ENCODE results near the gene FGL2.
"Not testable (repeated sequence)": the region's sequence is repeated elsewhere in the genome, so short reads cannot be mapped to it uniquely, and the experiment has no call there.

Gene FGL2

GRCh38 chr7:77244222-77244934 lies 44.8 kb upstream of the FGL2 start:
- DNase-seq (ENCODE audit: extremely low read depth, low read depth), result no peak
- H3K4me3 ChIP-seq (replicated peaks; ENCODE audit: low read depth, low read length), result no peak overlapping the region
- TF ChIP-seq, protein P1, sequence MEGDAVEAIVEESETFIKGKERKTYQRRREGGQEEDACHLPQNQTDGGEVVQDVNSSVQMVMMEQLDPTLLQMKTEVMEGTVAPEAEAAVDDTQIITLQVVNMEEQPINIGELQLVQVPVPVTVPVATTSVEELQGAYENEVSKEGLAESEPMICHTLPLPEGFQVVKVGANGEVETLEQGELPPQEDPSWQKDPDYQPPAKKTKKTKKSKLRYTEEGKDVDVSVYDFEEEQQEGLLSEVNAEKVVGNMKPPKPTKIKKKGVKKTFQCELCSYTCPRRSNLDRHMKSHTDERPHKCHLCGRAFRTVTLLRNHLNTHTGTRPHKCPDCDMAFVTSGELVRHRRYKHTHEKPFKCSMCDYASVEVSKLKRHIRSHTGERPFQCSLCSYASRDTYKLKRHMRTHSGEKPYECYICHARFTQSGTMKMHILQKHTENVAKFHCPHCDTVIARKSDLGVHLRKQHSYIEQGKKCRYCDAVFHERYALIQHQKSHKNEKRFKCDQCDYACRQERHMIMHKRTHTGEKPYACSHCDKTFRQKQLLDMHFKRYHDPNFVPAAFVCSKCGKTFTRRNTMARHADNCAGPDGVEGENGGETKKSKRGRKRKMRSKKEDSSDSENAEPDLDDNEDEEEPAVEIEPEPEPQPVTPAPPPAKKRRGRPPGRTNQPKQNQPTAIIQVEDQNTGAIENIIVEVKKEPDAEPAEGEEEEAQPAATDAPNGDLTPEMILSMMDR (IDR thresholded peaks at IDR 0.05; ENCODE audit: low read depth, low read length, missing control alignments), result no peak

GRCh38 chr7:77242554-77242953 lies 42.9 kb upstream of the FGL2 start:
- TF ChIP-seq, protein P1 (IDR thresholded peaks at IDR 0.05; ENCODE audit: low read depth, low read length, missing control alignments), result no peak
- DNase-seq (ENCODE audit: extremely low read depth, low read depth), result no peak
- no peak overlapping the region for H3K4me3 ChIP-seq (replicated peaks; ENCODE audit: low read depth, low read length)

GRCh38 chr7:77242068-77242467 lies 42.4 kb upstream of the FGL2 start:
- TF ChIP-seq, protein P1 (IDR thresholded peaks at IDR 0.05; ENCODE audit: low read depth, low read length, missing control alignments), result no peak
- H3K4me3 ChIP-seq (replicated peaks; ENCODE audit: low read depth, low read length), result no peak overlapping the region
- DNase-seq (ENCODE audit: extremely low read depth, low read depth), result no peak

- TF ChIP-seq, protein P1 (IDR thresholded peaks at IDR 0.05; ENCODE audit: low read depth, low read length, missing control alignments), result no peak
- DNase-seq (ENCODE audit: extremely low read depth, low read depth), result no peak
- H3K4me3 ChIP-seq (replicated peaks; ENCODE audit: low read depth, low read length), result no peak overlapping the region
Observed at GRCh38 chr7:77239471-77239870, 39.9 kb upstream of the FGL2 start.

DNA sequence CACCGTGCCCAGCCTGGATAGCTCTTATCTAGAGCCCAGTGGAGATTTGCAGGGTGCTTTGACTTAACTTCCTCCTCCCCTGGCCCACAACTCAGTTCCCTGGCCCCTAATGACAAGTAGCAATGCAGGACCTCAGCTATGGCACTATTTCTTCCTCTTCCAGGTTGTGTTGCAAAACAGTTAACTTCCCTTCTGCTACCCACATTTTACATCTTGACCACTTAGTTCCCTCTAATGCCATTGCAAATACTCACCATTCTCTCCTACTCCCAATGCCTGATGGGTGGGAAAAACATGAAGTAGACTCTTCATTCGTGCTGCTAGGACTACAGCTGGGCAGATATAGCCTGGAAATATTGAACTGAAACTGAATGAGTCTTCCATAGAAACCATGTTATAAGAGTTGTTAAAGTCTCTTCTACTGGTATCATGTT lies 39.1 kb upstream of the FGL2 start:
- TF ChIP-seq, protein P1 (IDR thresholded peaks at IDR 0.05; ENCODE audit: low read depth, low read length, missing control alignments), result no peak
- no peak for DNase-seq (ENCODE audit: extremely low read depth, low read depth)
- no peak overlapping the region for H3K4me3 ChIP-seq (replicated peaks; ENCODE audit: low read depth, low read length)

- TF ChIP-seq, protein P1 (IDR thresholded peaks at IDR 0.05; ENCODE audit: low read depth, low read length, missing control alignments), result no peak
- no peak overlapping the region for H3K4me3 ChIP-seq (replicated peaks; ENCODE audit: low read depth, low read length)
- DNase-seq (ENCODE audit: extremely low read depth, low read depth), result no peak
Observed at GRCh38 chr7:77235276-77235675, 35.7 kb upstream of the FGL2 start.

DNA sequence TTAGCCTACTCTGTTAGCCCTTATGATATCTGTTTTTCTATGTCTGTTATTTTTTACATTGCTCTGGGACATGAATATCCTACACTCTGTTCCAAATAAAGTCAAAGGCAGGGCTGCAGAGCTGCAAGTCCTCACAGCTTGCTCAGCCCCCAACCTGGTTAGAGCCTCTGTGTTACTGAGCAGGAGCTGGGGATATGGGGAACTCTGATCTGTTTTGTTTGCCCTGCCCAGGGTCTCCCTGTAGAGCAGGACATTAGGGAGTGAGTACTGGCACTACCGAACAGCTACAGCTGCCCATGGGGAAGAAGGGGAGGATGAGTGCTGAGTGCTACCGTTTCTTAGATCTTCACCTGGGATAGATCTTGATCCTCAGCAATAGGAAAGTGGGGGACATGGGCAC lies 32.8 kb upstream of the FGL2 start:
- TF ChIP-seq, protein P1 (IDR thresholded peaks at IDR 0.05; ENCODE audit: low read depth, low read length, missing control alignments), result no peak
- DNase-seq (ENCODE audit: extremely low read depth, low read depth), result no peak

DNA sequence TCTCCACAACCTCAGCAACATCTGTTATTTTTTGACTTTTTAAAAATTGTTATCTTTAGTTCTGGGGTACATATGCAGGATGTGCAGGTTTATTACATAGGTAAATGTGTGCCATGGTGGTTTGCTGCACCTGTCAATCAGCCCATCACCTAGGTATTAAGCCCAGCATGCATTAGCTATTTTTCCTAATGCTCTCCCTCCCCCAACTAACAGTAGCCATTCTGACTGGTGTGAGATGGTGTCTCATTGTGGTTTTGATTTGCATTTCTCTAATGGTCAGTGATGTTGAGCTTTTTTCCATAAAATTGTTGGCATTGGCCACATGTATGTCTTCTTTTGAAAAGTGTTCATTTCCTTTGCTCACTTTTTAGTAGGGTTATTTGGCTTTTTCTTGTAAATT lies 29.2 kb upstream of the FGL2 start:
- not testable (repeated sequence) for DNase-seq (ENCODE audit: extremely low read depth, low read depth); H3K4me3 ChIP-seq (replicated peaks; ENCODE audit: low read depth, low read length)

More for the DNA sequence above, 32.8 kb upstream of the FGL2 start:
- H3K4me3 ChIP-seq (replicated peaks; ENCODE audit: low read depth, low read length), result no peak overlapping the region
